SJSA1 (cell line): Measurements from ENCODE around the gene TMA7B. TPM values are rescaled to one million over a fixed set of nuclear protein-coding genes. Genes with fewer than 3 reads are reported as not detected.

Experiments
- DNase-seq, 2 experiments: peaks; one replicate each; pipeline ENCODE4 v3.0.0-alpha.2; 2015 to 2020; ENCODE audit warnings: low spot score in 2 of 2, low read depth in 1 of 2
- H3K27ac ChIP-seq: fragments of 250-450 bp; sonication (Bioruptor Pico); 2 replicates; pipeline ENCODE4 v1.5.1; 2020; ENCODE audit warnings: mild to moderate bottlenecking, moderate library complexity
- H3K27me3 ChIP-seq: fragments of 250-450 bp; sonication (Bioruptor Pico); replicated peaks from 2 replicates; pipeline ENCODE4 v1.5.1; 2020; ENCODE audit warnings: mild to moderate bottlenecking, moderate library complexity
- H3K36me3 ChIP-seq: fragments of 250-450 bp; sonication (Bioruptor Pico); 2 replicates; pipeline ENCODE4 v1.5.1; 2020; ENCODE audit warnings: mild to moderate bottlenecking
- H3K4me1 ChIP-seq: fragments of 250-450 bp; sonication (Bioruptor Pico); replicated peaks from 2 replicates; pipeline ENCODE4 v1.6.1; 2021; ENCODE audit warnings: mild to moderate bottlenecking
- H3K4me3 ChIP-seq: fragments of 250-450 bp; sonication (Bioruptor Pico); 2 replicates; pipeline ENCODE4 v1.5.1; 2020; ENCODE audit warnings: mild to moderate bottlenecking
- H3K9me3 ChIP-seq: fragments of 250-450 bp; sonication (Bioruptor Pico); replicated peaks from 2 replicates; pipeline ENCODE4 v1.5.1; 2020; ENCODE audit warnings: mild to moderate bottlenecking
- total RNA-seq: library from RNA; depleted of rRNA; stranded (reverse); fragments of >200 nt; shearing (Covaris generic); gene quantifications from 2 replicates; pipeline ENCODE4 v1.2.3, GENCODE V29; 2014; rRNA removed

Gene TMA7B
- not detected in 2 replicates for total RNA-seq

DNA sequence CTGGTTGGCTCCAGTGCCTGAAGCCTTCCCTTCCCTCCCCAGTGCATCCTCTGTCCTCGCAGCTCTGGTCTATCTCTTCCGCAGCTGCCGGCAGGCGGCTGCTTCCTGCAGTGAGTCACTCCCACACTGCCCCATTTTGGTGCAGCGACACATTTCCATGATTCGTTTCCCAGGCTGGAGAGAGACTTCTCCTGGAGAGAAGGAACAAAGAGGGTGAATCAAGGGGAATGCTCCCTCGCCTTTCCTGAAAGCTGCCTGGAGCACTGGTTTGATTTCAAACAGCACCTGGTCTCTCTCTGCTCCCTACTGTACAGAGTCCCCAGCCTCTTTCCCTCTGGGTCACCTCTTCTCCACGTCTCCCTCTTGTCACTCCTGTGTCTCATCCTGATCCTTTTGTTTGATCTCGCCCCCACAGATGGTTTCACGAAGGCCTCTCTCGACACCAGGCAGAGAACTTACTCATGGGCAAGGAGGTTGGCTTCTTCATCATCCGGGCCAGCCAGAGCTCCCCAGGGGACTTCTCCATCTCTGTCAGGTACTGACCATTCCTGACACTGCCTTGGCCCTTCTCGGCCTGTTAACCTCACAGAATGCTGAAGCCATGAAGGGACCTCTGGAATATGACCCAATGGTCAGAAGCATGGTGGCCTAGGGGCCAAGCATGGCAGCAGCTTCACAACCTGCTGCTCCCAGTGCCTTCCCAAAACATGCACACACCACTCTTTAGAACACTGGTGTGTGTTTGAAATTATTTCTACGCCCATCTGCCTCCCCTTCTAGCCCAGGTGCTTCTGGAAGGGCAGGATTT is at the start of gene TMA7B:
TMA7B (plus strand) TSS at position 758 of the 808 bp plus-strand sequence. CDS start 3,978 bp downstream, outside the sequence.
- Histone ChIP-seq H3K4me1 (peaks cover 44% of the 10 kb centered on the region), H3K27ac (peak within 1 kb of the TSS; percentile 94), H3K4me3 (no peak within 1 kb of the TSS), H3K27me3 (no peaks in the 10 kb centered on the region), H3K9me3 (no peaks in the 10 kb centered on the region), H3K36me3 (no peaks in the 10 kb centered on the region)
- peak; percentile 77 for DNase-seq

DNA sequence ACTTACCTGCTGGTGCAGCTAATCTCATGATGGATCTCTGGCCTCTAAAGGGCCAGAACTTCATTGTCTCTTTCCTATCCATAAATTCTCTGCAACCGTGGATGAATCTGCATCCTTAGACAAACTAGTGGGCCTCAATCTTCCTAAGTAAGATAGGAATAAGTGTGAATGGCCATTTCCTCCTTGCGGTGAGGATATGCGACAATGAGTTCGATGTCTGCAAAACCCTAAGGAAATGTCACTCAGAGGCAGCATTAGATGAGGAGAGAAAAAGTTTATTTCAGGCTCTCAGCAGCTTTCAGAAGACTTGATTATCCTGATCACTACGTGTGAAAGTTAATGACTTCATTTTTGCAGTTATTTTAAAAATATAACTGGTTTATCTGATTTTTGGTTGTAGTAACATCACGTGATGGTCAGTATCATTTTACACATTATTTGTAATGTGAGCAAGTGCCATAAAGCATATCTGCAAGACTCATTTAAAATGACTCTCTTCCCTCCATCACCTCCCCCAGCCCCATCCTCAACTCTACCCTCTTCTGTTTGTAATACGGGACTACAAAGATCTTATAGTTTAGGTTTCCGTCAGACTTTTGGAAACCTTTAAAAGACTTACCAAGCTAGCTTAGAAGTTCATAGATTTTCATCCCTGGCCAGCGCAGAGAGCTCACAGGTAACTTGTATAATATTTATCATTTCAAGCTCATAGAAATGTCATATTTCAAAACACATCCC is 49.2 kb upstream of the TMA7B start:
- H3K4me1 ChIP-seq, result no peaks in the 10 kb centered on the region
- no peaks in the 10 kb centered on the region for H3K9me3 ChIP-seq
- H3K27ac ChIP-seq, result no peak overlapping the region
- H3K4me3 ChIP-seq, result no peak overlapping the region
- DNase-seq, result no peak
- H3K36me3 ChIP-seq, result no peaks in the 10 kb centered on the region
- H3K27me3 ChIP-seq, result peaks cover 3% of the 10 kb centered on the region; the same call in 1 of the 2 replicates

DNA sequence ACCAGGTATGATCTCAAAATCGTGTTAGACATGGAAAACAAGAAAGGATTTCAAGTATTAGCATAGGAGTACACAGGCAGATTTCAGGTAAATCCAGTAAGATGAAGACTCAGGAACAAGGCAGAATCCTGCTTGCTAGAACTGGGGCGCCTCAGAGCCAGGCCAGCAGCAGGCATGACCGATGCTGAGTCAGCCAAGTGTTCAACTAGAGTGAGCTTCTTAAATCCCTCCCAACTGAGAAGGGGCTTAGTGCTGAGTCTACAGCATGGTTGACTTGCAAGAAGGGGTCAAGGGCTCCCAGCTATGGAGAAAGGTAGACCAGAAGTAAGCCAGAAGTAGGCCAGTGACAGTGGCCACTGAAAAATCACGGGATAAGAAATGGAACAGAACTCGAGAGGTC is 46.9 kb upstream of the TMA7B start:
- Histone ChIP-seq H3K4me3 (no peak overlapping the region), H3K9me3 (no peaks in the 10 kb centered on the region), H3K36me3 (no peaks in the 10 kb centered on the region), H3K4me1 (no peaks in the 10 kb centered on the region), H3K27me3 (no peaks in the 10 kb centered on the region; the same call in 1 of the 2 replicates), H3K27ac (no peak overlapping the region)
- no peak for DNase-seq

DNA sequence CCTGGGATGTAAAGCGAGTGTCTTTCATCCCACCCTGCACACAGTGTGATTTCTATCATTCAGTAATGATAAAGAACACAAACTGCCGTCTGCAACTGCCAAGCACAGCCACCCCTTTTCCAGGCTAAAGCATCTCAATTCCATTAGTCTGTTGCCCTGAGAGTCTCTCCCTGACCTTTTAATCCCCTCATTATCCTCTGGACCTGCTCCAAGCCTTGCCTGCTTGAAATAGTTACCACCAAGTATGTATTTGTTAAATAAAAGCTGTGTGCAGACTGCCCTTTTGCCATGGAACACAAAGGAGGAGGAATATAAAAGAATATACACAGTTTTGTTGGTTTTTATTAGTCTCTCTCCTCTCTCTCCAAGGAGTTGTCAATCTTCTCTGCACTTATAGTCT is 46.3 kb upstream of the TMA7B start:
- no peaks in the 10 kb centered on the region for H3K36me3 ChIP-seq
- no peak overlapping the region for H3K4me3 ChIP-seq
- no peaks in the 10 kb centered on the region for H3K4me1 ChIP-seq
- no peak overlapping the region for H3K27ac ChIP-seq
- no peak for DNase-seq
- no peaks in the 10 kb centered on the region for H3K9me3 ChIP-seq
- no peaks in the 10 kb centered on the region; the same call in 1 of the 2 replicates for H3K27me3 ChIP-seq

DNA sequence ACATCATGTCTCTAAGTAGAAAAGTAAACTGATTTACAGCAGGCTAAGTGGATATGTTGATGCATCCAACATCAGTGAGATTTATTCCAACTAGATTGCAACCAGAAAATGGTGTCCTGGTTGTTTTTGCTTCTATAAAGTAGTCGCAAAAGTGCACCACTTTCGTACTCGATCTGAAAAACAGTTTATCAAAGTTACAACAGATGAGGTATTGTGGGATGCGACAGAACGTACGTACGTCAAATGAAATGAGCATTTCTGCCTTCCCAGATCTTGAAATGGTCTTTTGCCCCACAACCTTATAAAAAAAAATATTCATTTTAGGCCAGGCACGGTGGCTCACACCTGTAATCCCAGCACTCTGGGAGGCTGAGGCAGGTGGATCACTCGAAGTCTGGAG is 45.6 kb upstream of the TMA7B start:
- Histone ChIP-seq H3K27me3 (no peaks in the 10 kb centered on the region; the same call in 1 of the 2 replicates), H3K4me1 (no peaks in the 10 kb centered on the region), H3K27ac (no peak overlapping the region), H3K36me3 (no peaks in the 10 kb centered on the region), H3K9me3 (no peaks in the 10 kb centered on the region), H3K4me3 (no peak overlapping the region)
- no peak for DNase-seq

DNA sequence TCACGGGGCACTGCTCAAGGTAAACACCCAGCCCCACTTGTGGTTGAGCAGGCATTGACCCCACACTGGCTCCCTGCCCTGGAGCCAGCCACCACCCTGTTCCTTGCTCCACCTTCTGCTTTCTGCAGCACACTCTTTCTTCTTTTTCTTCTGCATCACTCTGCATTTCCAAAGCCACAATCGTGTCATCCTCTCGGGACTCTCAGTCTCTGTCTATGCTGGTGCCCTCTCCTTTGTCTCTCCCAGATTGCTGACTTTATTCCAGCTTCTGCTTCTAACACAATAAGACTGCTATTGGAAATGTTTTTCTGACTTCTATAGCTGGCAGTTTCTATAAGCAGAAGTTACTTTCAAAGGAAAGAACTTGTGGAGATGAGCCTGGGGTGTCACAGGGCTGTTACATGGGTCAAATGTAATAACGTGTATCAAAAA is 44.9 kb upstream of the TMA7B start:
- Histone ChIP-seq H3K27ac (no peak overlapping the region), H3K4me3 (no peak overlapping the region), H3K27me3 (no peaks in the 10 kb centered on the region; the same call in 1 of the 2 replicates), H3K36me3 (no peaks in the 10 kb centered on the region), H3K4me1 (no peaks in the 10 kb centered on the region), H3K9me3 (no peaks in the 10 kb centered on the region)
- no peak for DNase-seq

DNA sequence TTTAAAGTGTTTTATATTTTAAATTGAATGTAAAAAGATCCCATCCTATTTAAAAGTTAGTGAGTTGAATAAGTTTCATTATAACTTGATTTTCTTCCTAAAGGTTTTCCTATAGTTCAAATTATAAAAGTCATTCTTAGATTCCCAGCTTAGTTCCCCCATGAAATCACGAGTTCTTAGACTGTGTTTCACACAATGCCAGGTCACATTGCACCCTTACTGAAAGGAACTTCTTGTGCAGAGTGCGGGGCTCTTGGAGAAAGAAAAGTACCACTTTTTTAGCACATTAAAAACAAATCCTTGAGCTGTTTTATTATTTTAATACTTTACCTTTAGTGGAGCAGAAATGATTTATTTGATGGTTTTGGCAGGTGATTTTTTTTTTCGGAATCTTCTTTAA is 43.7 kb upstream of the TMA7B start:
- Histone ChIP-seq H3K27me3 (no peaks in the 10 kb centered on the region; the same call in 1 of the 2 replicates), H3K27ac (no peak overlapping the region), H3K4me1 (no peaks in the 10 kb centered on the region), H3K36me3 (no peaks in the 10 kb centered on the region), H3K9me3 (no peaks in the 10 kb centered on the region), H3K4me3 (no peak overlapping the region)
- DNase-seq, result no peak

DNA sequence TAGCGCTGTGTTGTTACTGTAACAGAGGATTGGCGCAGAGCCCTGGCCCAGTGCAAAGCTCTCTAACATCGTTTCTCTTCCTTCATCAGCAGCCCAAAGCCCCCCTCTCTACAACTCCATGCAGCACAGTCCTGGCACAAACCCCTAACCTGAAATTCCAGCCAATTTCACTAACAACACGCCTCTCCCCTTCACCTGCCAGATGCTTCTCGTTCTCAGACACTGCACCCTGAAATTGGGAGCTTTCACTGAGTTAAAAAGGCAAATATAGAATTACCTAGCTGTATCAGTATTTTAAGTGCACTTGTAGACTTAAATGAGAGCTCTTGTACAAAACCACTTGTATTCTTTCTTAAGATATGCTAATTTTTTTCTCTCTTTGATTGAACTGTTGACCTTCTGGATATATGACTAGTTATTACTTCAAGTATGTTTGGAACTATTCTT is 43.0 kb upstream of the TMA7B start:
- H3K9me3 ChIP-seq, result no peaks in the 10 kb centered on the region
- no peak for DNase-seq
- peaks cover 4% of the 10 kb centered on the region; the same call in 1 of the 2 replicates for H3K27me3 ChIP-seq
- H3K4me1 ChIP-seq, result no peaks in the 10 kb centered on the region
- H3K27ac ChIP-seq, result no peak overlapping the region
- H3K4me3 ChIP-seq, result no peak overlapping the region
- H3K36me3 ChIP-seq, result no peaks in the 10 kb centered on the region

DNA sequence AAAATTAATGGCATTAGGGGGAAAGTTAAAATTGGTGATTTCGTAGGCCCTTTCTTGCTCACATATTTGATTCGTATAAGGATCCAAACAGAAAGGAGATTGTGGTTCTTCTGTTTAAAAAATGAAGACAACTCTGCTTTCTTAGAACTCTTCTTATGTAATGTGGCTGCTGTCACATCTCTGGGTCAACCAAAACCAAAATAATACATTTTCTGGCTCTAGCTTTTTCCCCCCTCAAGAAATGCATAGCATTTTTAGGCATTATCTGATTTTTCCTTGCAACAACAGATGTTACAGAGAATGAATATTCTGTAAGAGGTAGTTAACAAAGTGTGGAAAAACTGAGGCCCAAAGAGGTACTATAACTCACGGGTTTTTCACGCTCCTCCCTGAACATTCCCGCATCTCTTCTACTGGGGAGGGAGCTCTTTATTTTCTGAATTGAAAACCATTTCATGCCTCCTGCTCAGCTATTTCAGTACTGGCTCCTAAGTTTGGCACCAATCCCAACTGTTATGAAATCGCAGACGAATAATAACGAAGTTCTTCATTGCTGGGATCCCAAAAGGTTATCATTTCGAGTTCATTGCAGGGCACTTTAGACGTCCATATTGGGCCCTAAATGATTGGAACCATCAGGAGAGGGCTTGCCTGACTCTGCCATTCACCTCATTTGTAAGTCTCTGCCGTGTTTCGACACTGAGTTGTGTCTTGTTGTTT is 42.3 kb upstream of the TMA7B start:
- no peaks in the 10 kb centered on the region for H3K36me3 ChIP-seq
- no peak for DNase-seq
- H3K9me3 ChIP-seq, result no peaks in the 10 kb centered on the region
- H3K4me3 ChIP-seq, result no peak overlapping the region
- no peaks in the 10 kb centered on the region for H3K4me1 ChIP-seq
- H3K27ac ChIP-seq, result no peak overlapping the region
- peaks cover 4% of the 10 kb centered on the region; the same call in 1 of the 2 replicates for H3K27me3 ChIP-seq

DNA sequence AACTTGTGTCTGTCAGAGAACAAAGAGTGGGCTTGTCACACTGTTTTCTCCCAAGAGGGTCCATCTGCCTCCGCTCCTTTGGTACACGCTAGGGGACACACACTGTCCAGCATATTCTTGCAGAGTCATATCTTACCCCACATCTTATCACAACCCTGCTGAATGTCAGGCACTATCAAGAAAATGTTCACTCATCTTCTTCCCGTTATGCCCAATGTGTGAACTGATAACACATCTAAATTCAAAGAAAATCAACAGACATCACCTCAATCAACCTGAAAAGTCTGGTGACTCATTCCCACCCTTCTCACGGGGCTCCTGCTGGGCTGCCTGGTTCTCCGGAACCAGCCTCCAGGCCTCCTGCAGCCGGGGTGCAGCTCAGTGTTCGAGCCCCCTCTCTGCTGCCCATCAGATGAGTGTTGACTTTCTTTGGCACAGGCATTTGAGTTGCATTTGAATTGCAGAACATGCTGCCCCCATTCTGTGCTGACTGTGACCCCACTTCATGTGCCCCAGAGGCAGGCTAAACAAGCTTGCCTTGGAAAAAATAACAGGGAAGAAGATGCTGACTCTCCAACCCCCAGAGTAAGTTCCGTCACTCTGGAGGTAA is 40.0 kb upstream of the TMA7B start:
- peaks cover 12% of the 10 kb centered on the region; the same call in 1 of the 2 replicates for H3K27me3 ChIP-seq
- H3K36me3 ChIP-seq, result no peaks in the 10 kb centered on the region
- no peak overlapping the region for H3K27ac ChIP-seq
- H3K9me3 ChIP-seq, result no peaks in the 10 kb centered on the region
- H3K4me1 ChIP-seq, result no peaks in the 10 kb centered on the region
- H3K4me3 ChIP-seq, result no peak overlapping the region
- no peak for DNase-seq

DNA sequence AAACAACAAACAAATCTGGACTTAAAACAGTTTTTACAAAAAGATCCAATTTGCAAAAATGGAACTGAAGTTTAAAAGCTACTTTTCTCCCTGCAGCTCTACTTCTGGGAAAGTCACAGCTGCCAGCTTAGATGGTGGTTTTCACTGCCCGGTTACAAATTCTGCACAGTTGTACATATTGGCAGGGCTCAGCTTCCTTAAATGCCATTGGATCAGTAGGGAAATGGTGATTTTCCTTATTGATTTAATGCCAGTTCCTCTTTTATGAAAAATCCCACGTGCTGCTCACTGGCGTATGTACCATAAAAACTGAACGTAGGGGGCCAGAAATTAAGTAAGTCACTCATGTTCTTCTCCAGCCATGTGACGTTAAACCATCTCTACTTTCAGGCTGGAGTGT is 36.5 kb upstream of the TMA7B start:
- H3K36me3 ChIP-seq, result no peaks in the 10 kb centered on the region
- H3K4me1 ChIP-seq, result no peaks in the 10 kb centered on the region
- no peak for DNase-seq
- peaks cover 16% of the 10 kb centered on the region; the same call in 1 of the 2 replicates for H3K27me3 ChIP-seq
- H3K27ac ChIP-seq, result no peak overlapping the region
- H3K4me3 ChIP-seq, result no peak overlapping the region
- H3K9me3 ChIP-seq, result no peaks in the 10 kb centered on the region

DNA sequence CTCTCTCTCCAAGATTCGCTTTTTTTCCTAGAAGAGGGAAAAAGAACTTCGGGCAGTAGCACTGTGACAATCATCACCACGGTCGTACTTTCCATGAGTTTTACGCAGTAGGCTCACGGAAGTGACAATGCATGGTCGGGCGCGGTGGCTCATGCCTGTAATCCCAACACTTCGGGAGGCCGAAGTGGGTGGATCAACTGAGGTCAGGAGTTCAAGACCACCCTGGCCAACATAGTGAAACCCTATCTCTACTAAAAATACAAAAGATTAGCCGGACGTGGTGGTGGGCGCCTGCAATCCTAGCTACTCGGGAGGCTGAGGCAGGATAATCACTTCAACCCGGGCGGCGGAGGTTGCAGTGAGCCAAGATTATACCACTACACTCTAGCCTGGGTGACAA is 35.9 kb upstream of the TMA7B start:
- Histone ChIP-seq H3K9me3 (no peaks in the 10 kb centered on the region; the same call in 1 of the 2 replicates), H3K27me3 (peaks cover 16% of the 10 kb centered on the region; the same call in 1 of the 2 replicates), H3K36me3 (no peaks in the 10 kb centered on the region), H3K4me1 (no peaks in the 10 kb centered on the region), H3K4me3 (no peak overlapping the region), H3K27ac (no peak overlapping the region)
- no peak for DNase-seq

DNA sequence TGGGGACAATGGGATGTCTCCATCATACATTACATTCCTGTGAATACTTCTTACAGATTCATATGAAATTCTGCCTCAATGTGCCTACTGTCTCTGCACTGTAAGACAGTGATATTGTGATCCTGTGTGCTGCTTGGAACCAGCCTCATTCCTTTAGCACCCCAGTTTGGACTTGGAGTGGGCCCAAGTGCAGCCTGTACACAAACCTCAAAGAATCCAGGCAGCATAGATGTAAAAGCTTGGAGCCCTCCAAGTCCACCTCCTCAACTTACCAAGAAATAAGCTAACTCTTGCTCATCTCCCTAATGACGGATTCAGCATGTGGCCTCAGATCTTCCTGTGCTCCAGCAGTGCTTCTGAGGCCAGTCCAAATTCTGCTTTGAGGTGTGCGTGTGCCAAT is 34.9 kb upstream of the TMA7B start:
- Histone ChIP-seq H3K9me3 (no peaks in the 10 kb centered on the region; the same call in 1 of the 2 replicates), H3K4me1 (no peaks in the 10 kb centered on the region), H3K4me3 (no peak overlapping the region), H3K27me3 (peaks cover 16% of the 10 kb centered on the region; the same call in 1 of the 2 replicates), H3K27ac (no peak overlapping the region), H3K36me3 (no peaks in the 10 kb centered on the region)
- DNase-seq, result no peak
